Activated B cell treated with CpG ODN at 0.5 μM for 24 hours (primary cell): ENCODE measurements around the gene RELB. TPM values are rescaled to one million over a fixed set of nuclear protein-coding genes. Genes with fewer than 3 reads are reported as not detected.

Experiments used
- ATAC-seq: fragments of 200-7000 bp; cut with Tn5 transposase; one replicate; pipeline ENCODE4 v1.10.0; 2021; ENCODE audit warnings: low read depth, mild to moderate bottlenecking, moderate library complexity
- CTCF ChIA-PET: fragments of 350-600 bp; sonication (Branson Sonifier 250); formaldehyde crosslinking; loops from one replicate; lab custom pipeline; 2021; ENCODE audit warnings: antibody characterized with exemption; lab: Charles Lee
- POLR2A ChIA-PET: fragments of 350-600 bp; sonication (Branson Sonifier 250); formaldehyde crosslinking; loops from one replicate; lab custom pipeline; 2021; ENCODE audit warnings: antibody characterized with exemption; lab: Charles Lee
- DNase-seq: peaks from one replicate; pipeline ENCODE4 v3.0.0; 2022
- H3K27ac Mint-ChIP-seq: one replicate; pipeline ENCODE4 v1.8.0; 2020; ENCODE audit warnings: mixed read lengths
- H3K27me3 Mint-ChIP-seq: one replicate; pipeline ENCODE4 v1.8.0; 2021; ENCODE audit warnings: mixed read lengths
- H3K36me3 Mint-ChIP-seq: one replicate; pipeline ENCODE4 v1.8.0; 2021; ENCODE audit warnings: low read depth, mixed read lengths
- H3K4me1 Mint-ChIP-seq: one replicate; pipeline ENCODE4 v1.8.0; 2021; ENCODE audit warnings: mixed read lengths
- H3K4me3 Mint-ChIP-seq: one replicate; pipeline ENCODE4 v1.8.0; 2020; ENCODE audit warnings: mild to moderate bottlenecking, mixed read lengths
- H3K9me3 Mint-ChIP-seq: one replicate; pipeline ENCODE4 v1.8.0; 2020; ENCODE audit warnings: mixed read lengths
- CTCF ChIP-seq: fragments of 200-600 bp; IDR thresholded peaks from one replicate; pipeline ENCODE4 v1.8.0; 2022; ENCODE audit warnings: antibody characterized with exemption, mild to moderate bottlenecking
- intact Hi-C: fragments of 100-400 bp; cut with micrococcal nuclease; formaldehyde crosslinking; loops from one replicate; pipeline ENCODE4 v1.15.1; 2024
- total RNA-seq: library from RNA; stranded (reverse); gene quantifications from 2 replicates; pipeline ENCODE4 v1.2.3, GENCODE V29; 2022

RELB gene
- total RNA-seq, 1 donor from 2014 or later: 135 TPM

- ChIA-PET POLR2A (no interaction called here), CTCF (no interaction called here)
- intact Hi-C loops: no loop called here
- Mint-ChIP-seq H3K9me3 (no peaks in the 10 kb centered on the region), H3K4me3 (no peak overlapping the region), H3K36me3 (peaks cover 71% of the 10 kb centered on the region), H3K27me3 (no peaks in the 10 kb centered on the region), H3K4me1 (no peaks in the 10 kb centered on the region), H3K27ac (no peak overlapping the region)
- DNase-seq: no peak
- no peak for TF ChIP-seq CTCF
- no peak for ATAC-seq
Measured at GRCh38 chr19:45025264-45025663, 24.0 kb downstream of the RELB start.

- peaks cover 78% of the 10 kb centered on the region for H3K36me3 Mint-ChIP-seq
Measured at GRCh38 chr19:45027371-45027770, 26.1 kb downstream of the RELB start.

GRCh38 chr19:45030825-45031224, 29.6 kb downstream of the RELB start:
- TF ChIP-seq CTCF: no peak
- Mint-ChIP-seq H3K27me3 (no peaks in the 10 kb centered on the region), H3K4me1 (no peaks in the 10 kb centered on the region), H3K36me3 (peaks cover 85% of the 10 kb centered on the region), H3K27ac (no peak overlapping the region), H3K9me3 (no peaks in the 10 kb centered on the region), H3K4me3 (no peak overlapping the region)
- no peak for DNase-seq
- intact Hi-C loops: no loop called here
- CTCF ChIA-PET: no interaction called here
- POLR2A ChIA-PET: no interaction called here
- ATAC-seq: no peak

More at GRCh38 chr19:45027371-45027770, 26.1 kb downstream of the RELB start:
- intact Hi-C loops: no loop called here
- ChIA-PET POLR2A (interaction anchor here (0.5 to 1.2 kb wide), 3 partner anchors 12 to 38 kb away, joined by 3 read pairs; no protein-coding TSS in a partner anchor), CTCF (interaction anchor here (0.9 kb wide), 1 partner anchor 32 kb away, joined by 4 read pairs; no protein-coding TSS in a partner anchor)
- TF ChIP-seq CTCF: no peak
- Mint-ChIP-seq H3K4me3 (no peak overlapping the region), H3K27me3 (no peaks in the 10 kb centered on the region), H3K27ac (no peak overlapping the region), H3K4me1 (no peaks in the 10 kb centered on the region), H3K9me3 (no peaks in the 10 kb centered on the region)
- DNase-seq: no peak
- ATAC-seq: no peak

- H3K36me3 Mint-ChIP-seq: peaks cover 86% of the 10 kb centered on the region
- no peak overlapping the region for H3K27ac Mint-ChIP-seq
- H3K4me3 Mint-ChIP-seq: no peak overlapping the region
- no peak for TF ChIP-seq CTCF
- no peaks in the 10 kb centered on the region for H3K27me3 Mint-ChIP-seq
- POLR2A ChIA-PET: interaction anchor here (0.5 to 1.9 kb wide), 3 partner anchors 30 to 773 kb away, joined by 3 to 6 read pairs (median 5); partner anchors contain the start of gene ZNF233
- intact Hi-C loops: no loop called here
- ATAC-seq: no peak
- no peak for DNase-seq
- H3K4me1 Mint-ChIP-seq: no peaks in the 10 kb centered on the region
- no peaks in the 10 kb centered on the region for H3K9me3 Mint-ChIP-seq
- CTCF ChIA-PET: no interaction called here
Measured at GRCh38 chr19:45032421-45032820, 31.2 kb downstream of the RELB start.

- POLR2A ChIA-PET: interaction anchor here (1.2 to 1.5 kb wide), 2 partner anchors 19 to 34 kb away, joined by 3 to 4 read pairs; no protein-coding TSS in a partner anchor
- intact Hi-C loops: loop anchor here (5.0 kb wide), 1 partner anchor 57 kb away; the partner anchor contains the start of gene PPP1R37
- no peak overlapping the region for H3K27ac Mint-ChIP-seq
Measured at GRCh38 chr19:45035755-45036154, 34.5 kb downstream of the RELB start.

More at GRCh38 chr19:45035755-45036154, 34.5 kb downstream of the RELB start:
- no peak for TF ChIP-seq CTCF
- H3K4me1 Mint-ChIP-seq: peaks cover 22% of the 10 kb centered on the region
- ATAC-seq: no peak
- no peak overlapping the region for H3K4me3 Mint-ChIP-seq
- no peaks in the 10 kb centered on the region for H3K27me3 Mint-ChIP-seq
- H3K36me3 Mint-ChIP-seq: peaks cover 82% of the 10 kb centered on the region
- CTCF ChIA-PET: no interaction called here
- no peaks in the 10 kb centered on the region for H3K9me3 Mint-ChIP-seq
- DNase-seq: no peak
